ENCODE measurements around the gene SYCP2. TPM values are rescaled to one million over a fixed set of nuclear protein-coding genes. Genes with fewer than 3 reads are reported as not detected.
A peak's percentile ranks its signal among the peaks of the same experiment; 100 is the strongest.

Gene SYCP2
- total RNA-seq, 2 donors from 2014 or later: 5.3 to 6.0 TPM

- DNase-seq: no peak
- Mint-ChIP-seq H3K4me1 (peaks cover 31% of the 10 kb centered on the region), H3K27ac (peak overlapping the region; percentile 83), H3K4me3 (peak overlapping the region; percentile 83), H3K27me3 (no peaks in the 10 kb centered on the region), H3K36me3 (ENCODE audit: low read depth) (no peaks in the 10 kb centered on the region)
- H3K9me3 ChIP-seq (ENCODE audit: control insufficient read depth, low read length, poor library complexity, severe bottlenecking): no peaks in the 10 kb centered on the region
- no peak for ATAC-seq
These were observed 5.2 kb upstream of the SYCP2 start for GRCh38 chr20:59938696-59939051.

- ATAC-seq (no peak), DNase-seq (no peak)
- Mint-ChIP-seq H3K27ac (peak overlapping the region; percentile 83), H3K36me3 (ENCODE audit: low read depth) (no peaks in the 10 kb centered on the region), H3K4me3 (peak overlapping the region; percentile 83), H3K4me1 (peaks cover 31% of the 10 kb centered on the region), H3K27me3 (no peaks in the 10 kb centered on the region)
- no peaks in the 10 kb centered on the region for H3K9me3 ChIP-seq (ENCODE audit: control insufficient read depth, low read length, poor library complexity, severe bottlenecking)
These were observed 4.8 kb upstream of the SYCP2 start for GRCh38 chr20:59938221-59938620.

- H3K36me3 Mint-ChIP-seq (ENCODE audit: low read depth): no peaks in the 10 kb centered on the region
- ATAC-seq (no peak), DNase-seq (no peak)
- no peak overlapping the region for H3K4me3 Mint-ChIP-seq
- no peaks in the 10 kb centered on the region for H3K9me3 ChIP-seq (ENCODE audit: control insufficient read depth, low read length, poor library complexity, severe bottlenecking)
- H3K27ac Mint-ChIP-seq: no peak overlapping the region
- H3K27me3 Mint-ChIP-seq: no peaks in the 10 kb centered on the region
- H3K4me1 Mint-ChIP-seq: peaks cover 31% of the 10 kb centered on the region
These were observed 3.7 kb upstream of the SYCP2 start for GRCh38 chr20:59937150-59937549.

GRCh38 chr20:59936409-59936808 is 3.0 kb upstream of the SYCP2 start:
- Mint-ChIP-seq H3K27ac (no peak overlapping the region), H3K36me3 (ENCODE audit: low read depth) (no peaks in the 10 kb centered on the region), H3K27me3 (no peaks in the 10 kb centered on the region), H3K4me3 (no peak overlapping the region), H3K4me1 (peaks cover 28% of the 10 kb centered on the region)
- ATAC-seq (no peak), DNase-seq (no peak)
- no peaks in the 10 kb centered on the region for H3K9me3 ChIP-seq (ENCODE audit: control insufficient read depth, low read length, poor library complexity, severe bottlenecking)

GRCh38 chr20:59935457-59936185 is 2.2 kb upstream of the SYCP2 start:
- H3K4me3 Mint-ChIP-seq: no peak overlapping the region
- H3K27ac Mint-ChIP-seq: no peak overlapping the region

GRCh38 chr20:59933849-59934585 is 580 bp upstream of the SYCP2 start:
- Mint-ChIP-seq H3K27me3 (no peaks in the 10 kb centered on the region), H3K4me1 (peaks cover 19% of the 10 kb centered on the region), H3K36me3 (ENCODE audit: low read depth) (no peaks in the 10 kb centered on the region), H3K27ac (no peak overlapping the region), H3K4me3 (peak overlapping the region; percentile 81)
- ATAC-seq: peak; percentile 80
- H3K9me3 ChIP-seq (ENCODE audit: control insufficient read depth, low read length, poor library complexity, severe bottlenecking): no peaks in the 10 kb centered on the region
- DNase-seq: peak; percentile 68 to 81 (median 79)

More at GRCh38 chr20:59935457-59936185, 2.2 kb upstream of the SYCP2 start:
- Mint-ChIP-seq H3K36me3 (ENCODE audit: low read depth) (no peaks in the 10 kb centered on the region), H3K27me3 (no peaks in the 10 kb centered on the region), H3K4me1 (peaks cover 24% of the 10 kb centered on the region)
- ATAC-seq (no peak), DNase-seq (no peak)
- H3K9me3 ChIP-seq (ENCODE audit: control insufficient read depth, low read length, poor library complexity, severe bottlenecking): no peaks in the 10 kb centered on the region

GRCh38 chr20:59932616-59933295 is 681 bp downstream of the SYCP2 start:
- ATAC-seq (no peak), DNase-seq (no peak)
- no peaks in the 10 kb centered on the region for H3K27me3 Mint-ChIP-seq
- peaks cover 8% of the 10 kb centered on the region for H3K4me1 Mint-ChIP-seq
- no peak overlapping the region for H3K27ac Mint-ChIP-seq
- no peaks in the 10 kb centered on the region for H3K36me3 Mint-ChIP-seq (ENCODE audit: low read depth)
- H3K9me3 ChIP-seq (ENCODE audit: control insufficient read depth, low read length, poor library complexity, severe bottlenecking): no peaks in the 10 kb centered on the region
- peak overlapping the region; percentile 81 for H3K4me3 Mint-ChIP-seq

- no peaks in the 10 kb centered on the region for H3K36me3 Mint-ChIP-seq (ENCODE audit: low read depth)
- DNase-seq (no peak), ATAC-seq (no peak)
- H3K9me3 ChIP-seq (ENCODE audit: control insufficient read depth, low read length, poor library complexity, severe bottlenecking): no peaks in the 10 kb centered on the region
- peak overlapping the region; percentile 77 for H3K4me3 Mint-ChIP-seq
- peaks cover 6% of the 10 kb centered on the region for H3K4me1 Mint-ChIP-seq
- H3K27ac Mint-ChIP-seq: no peak overlapping the region
- no peaks in the 10 kb centered on the region for H3K27me3 Mint-ChIP-seq
These were observed 1.7 kb downstream of the SYCP2 start for GRCh38 chr20:59931511-59932312.

GRCh38 chr20:59925899-59926298 is 7.5 kb downstream of the SYCP2 start:
- no peak for ATAC-seq
- Mint-ChIP-seq H3K4me3 (no peak overlapping the region), H3K4me1 (no peaks in the 10 kb centered on the region)

GRCh38 chr20:59925359-59925758 is 8.1 kb downstream of the SYCP2 start:
- DNase-seq (no peak), ATAC-seq (no peak)
- Mint-ChIP-seq H3K36me3 (ENCODE audit: low read depth) (no peaks in the 10 kb centered on the region), H3K4me3 (no peak overlapping the region), H3K27ac (no peak overlapping the region), H3K4me1 (no peaks in the 10 kb centered on the region), H3K27me3 (peaks cover 5% of the 10 kb centered on the region)
- no peaks in the 10 kb centered on the region for H3K9me3 ChIP-seq (ENCODE audit: control insufficient read depth, low read length, poor library complexity, severe bottlenecking)

More at GRCh38 chr20:59925899-59926298, 7.5 kb downstream of the SYCP2 start:
- DNase-seq: no peak
- H3K27ac Mint-ChIP-seq: no peak overlapping the region
- H3K36me3 Mint-ChIP-seq (ENCODE audit: low read depth): no peaks in the 10 kb centered on the region
- no peaks in the 10 kb centered on the region for H3K9me3 ChIP-seq (ENCODE audit: control insufficient read depth, low read length, poor library complexity, severe bottlenecking)
- peaks cover 5% of the 10 kb centered on the region for H3K27me3 Mint-ChIP-seq

- Mint-ChIP-seq H3K4me3 (no peak overlapping the region), H3K27ac (no peak overlapping the region), H3K4me1 (no peaks in the 10 kb centered on the region), H3K36me3 (ENCODE audit: low read depth) (no peaks in the 10 kb centered on the region), H3K27me3 (peaks cover 5% of the 10 kb centered on the region)
- H3K9me3 ChIP-seq (ENCODE audit: control insufficient read depth, low read length, poor library complexity, severe bottlenecking): no peaks in the 10 kb centered on the region
- DNase-seq: no peak
- no peak for ATAC-seq
These were observed 9.9 kb downstream of the SYCP2 start for GRCh38 chr20:59923514-59923913.

GRCh38 chr20:59920944-59921343 is 12.5 kb downstream of the SYCP2 start:
- DNase-seq: no peak
- H3K9me3 ChIP-seq (ENCODE audit: control insufficient read depth, low read length, poor library complexity, severe bottlenecking): no peaks in the 10 kb centered on the region
- H3K4me3 Mint-ChIP-seq: no peak overlapping the region
- H3K36me3 Mint-ChIP-seq (ENCODE audit: low read depth): no peaks in the 10 kb centered on the region
- H3K27ac Mint-ChIP-seq: no peak overlapping the region
- H3K4me1 Mint-ChIP-seq: no peaks in the 10 kb centered on the region
- no peak for ATAC-seq
- peaks cover 5% of the 10 kb centered on the region for H3K27me3 Mint-ChIP-seq

- DNase-seq (no peak), ATAC-seq (no peak)
- Mint-ChIP-seq H3K4me1 (no peaks in the 10 kb centered on the region), H3K36me3 (ENCODE audit: low read depth) (no peaks in the 10 kb centered on the region), H3K27me3 (no peaks in the 10 kb centered on the region), H3K27ac (no peak overlapping the region), H3K4me3 (no peak overlapping the region)
- H3K9me3 ChIP-seq (ENCODE audit: control insufficient read depth, low read length, poor library complexity, severe bottlenecking): no peaks in the 10 kb centered on the region
These were observed 20.8 kb downstream of the SYCP2 start for GRCh38 chr20:59912609-59913008.

Measured in T-helper 17 cell (primary cell).